HG03139 (cell line): Measurements from ENCODE around the gene MUS81.
A peak's percentile ranks its signal among the peaks of the same experiment; 100 is the strongest.
"Not testable (repeated sequence)": the region's sequence is repeated elsewhere in the genome, so short reads cannot be mapped to it uniquely, and the experiment has no call there.

Source experiments
- ATAC-seq: cut with Tn5 transposase; IDR thresholded peaks from one replicate; pipeline ENCODE4 v1.9.1; 2021; ENCODE audit not compliant: unreplicated experiment

MUS81 gene

DNA sequence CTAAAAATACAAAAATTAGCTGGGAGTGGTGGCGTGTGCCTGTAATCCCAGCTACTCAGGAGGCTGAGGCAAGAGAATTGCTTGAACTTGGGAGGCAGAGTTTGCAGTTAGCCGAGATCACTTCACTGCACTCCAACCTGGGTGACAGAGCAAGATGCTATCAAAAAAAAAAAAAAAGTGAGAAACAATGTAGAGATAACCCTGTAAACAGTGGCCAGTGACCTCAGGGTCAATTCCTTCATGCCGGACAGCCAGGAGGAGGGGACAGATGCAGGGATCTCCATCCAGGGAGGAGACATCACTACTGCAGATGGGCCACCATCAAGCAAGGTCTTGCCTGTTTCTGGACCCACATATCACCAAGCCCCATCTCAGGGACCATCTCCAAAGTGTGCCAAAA lies 12.5 kb upstream of the MUS81 start:
- no peak for ATAC-seq

DNA sequence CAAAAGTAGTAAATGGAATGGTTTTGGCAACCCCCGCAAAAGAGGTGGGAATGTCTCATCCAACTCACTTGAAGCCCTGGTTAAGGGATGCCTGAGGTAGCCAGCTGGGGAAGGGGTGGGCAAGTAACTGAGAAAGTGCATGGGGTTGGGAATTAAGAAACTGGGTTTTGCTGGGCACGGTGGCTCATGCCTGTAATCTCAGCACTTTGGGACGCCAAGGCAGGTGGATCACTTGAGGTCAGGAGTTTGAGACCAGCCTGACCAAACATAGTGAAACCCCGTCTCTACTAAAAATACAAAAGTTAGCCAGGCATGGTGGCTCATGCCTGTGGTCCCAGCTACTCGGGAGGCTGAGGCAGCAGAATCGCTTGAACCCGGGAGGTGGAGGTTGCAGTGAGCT lies 11.5 kb upstream of the MUS81 start:
- ATAC-seq, result not testable (repeated sequence)

DNA sequence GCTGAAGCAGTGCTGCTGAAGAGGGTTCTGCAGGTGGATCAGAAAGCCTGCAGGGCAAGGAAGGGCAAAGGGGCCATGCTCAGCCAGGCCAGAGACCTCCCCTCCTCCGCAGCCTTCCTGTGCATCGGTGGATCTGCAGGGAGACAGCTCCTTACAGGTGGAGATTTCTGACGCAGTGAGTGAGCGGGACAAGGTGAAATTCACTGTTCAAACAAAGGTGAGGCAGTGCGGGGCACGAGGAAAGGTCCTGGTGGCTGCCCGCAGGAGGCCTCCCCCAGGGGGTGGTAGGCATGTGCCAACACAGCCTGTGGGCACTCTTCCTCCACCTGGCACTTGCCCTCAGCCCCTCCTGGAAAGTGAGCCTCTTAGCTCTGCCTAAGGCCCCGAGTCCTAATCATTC lies 10.9 kb upstream of the MUS81 start:
- no peak for ATAC-seq

DNA sequence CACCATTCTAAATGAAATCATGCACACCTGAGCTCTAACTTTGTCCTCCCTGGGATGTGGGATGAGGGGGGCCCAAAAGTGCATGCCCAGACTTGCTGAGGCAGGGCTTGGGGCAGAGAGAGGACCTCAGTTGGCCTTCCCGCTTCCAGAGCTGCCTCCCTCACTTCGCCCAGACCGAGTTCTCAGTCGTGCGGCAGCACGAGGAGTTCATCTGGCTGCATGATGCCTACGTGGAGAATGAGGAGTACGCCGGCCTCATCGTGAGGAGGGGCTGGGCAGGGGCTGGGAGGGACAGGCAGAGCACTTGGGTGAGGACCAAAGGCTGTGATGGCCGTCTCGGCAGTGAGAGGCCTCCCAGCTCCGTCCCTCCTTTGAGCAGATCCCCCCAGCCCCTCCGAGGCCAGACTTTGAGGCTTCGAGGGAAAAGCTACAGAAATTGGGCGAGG lies 10.4 kb upstream of the MUS81 start:
- no peak for ATAC-seq

DNA sequence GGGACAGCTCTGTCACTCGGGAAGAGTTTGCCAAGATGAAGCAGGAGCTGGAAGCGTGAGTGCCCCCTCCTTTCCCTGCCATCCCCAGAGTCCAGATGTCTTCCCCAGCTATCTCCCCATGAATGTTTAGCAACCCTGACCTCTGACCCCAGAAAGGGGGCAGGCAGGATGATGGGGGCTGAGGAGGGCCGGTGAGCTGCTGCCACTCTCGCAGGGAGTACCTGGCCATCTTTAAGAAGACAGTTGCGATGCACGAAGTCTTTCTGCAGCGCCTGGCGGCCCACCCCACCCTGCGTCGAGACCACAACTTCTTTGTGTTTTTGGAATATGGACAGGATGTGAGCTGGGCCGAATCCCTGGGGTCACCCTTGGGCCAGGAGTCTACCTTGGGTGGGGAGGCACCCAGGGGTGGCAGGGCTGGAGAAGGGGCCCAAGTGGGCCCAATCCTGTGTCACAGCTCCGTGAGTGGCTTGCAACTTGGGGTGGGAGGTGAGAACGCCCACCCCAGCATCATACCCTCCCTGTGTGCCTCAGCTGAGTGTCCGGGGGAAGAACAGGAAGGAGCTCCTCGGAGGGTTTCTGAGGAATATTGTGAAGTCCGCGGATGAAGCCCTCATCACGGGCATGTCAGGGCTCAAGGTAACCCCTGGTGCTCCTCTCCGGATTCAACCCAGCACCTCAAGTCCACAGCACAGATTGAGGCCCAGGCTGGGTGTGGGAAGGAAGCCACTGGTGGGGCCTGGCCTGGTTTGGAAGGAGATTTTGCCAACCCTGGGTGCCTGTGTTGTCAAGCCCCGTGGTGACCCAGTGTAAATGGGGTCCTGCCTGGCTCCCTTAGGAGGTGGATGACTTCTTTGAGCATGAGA lies 9.8 kb upstream of the MUS81 start:
- no peak for ATAC-seq

DNA sequence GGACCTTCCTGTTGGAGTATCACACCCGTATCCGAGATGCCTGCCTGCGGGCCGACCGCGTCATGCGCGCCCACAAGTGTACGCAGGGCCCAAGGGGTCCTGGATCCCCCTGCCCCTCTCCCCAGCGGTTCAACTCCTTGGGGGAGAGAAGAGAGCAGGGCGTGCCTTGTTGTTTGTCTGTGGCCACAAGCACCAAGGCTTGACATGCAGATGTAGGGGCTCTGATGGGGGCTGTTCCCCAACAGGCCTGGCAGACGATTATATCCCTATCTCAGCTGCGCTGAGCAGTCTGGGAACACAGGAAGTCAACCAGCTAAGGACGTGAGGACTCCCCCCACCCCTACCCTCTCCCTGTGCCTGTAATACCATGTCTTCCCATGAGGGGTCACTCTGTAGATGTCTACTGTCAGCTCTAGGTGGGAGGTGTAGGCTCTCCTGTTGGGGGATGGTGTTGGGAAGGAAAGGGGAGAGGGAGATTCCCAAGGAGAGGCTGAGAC lies 9.1 kb upstream of the MUS81 start:
- no peak for ATAC-seq

DNA sequence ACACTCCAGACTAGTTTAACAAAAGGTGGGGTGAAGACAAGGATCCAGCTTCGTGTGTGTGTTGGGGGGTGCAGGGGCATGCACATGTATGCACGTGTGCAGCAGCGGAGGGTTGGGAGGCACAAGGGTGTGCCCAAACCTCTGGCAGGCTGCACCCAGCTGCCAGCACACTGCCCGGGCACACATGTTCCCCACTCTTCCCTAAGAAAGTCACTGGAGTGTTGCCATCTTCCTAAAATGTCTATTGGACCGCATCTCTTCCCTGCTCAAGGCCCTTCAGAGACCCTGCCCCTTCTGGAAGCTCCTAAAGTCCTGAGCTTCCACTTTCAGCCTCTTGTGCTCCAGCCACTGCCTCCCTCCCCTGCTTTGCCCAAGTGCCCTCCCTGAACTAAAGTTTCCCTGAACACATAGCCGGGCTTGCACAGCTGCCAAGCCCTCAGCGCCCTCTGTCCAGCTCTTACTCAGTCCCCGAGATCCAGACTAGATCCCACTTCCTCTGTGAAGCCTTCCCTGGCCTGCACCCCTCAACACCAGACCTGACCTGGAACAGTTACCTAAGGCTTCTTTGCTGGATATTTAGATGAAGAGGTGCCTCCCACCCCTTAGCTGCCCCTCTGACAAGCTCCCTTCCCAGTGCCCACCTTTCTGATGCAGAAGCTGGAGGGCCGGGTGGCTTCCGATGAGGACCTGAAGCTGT lies 8.3 kb upstream of the MUS81 start:
- no peak for ATAC-seq

DNA sequence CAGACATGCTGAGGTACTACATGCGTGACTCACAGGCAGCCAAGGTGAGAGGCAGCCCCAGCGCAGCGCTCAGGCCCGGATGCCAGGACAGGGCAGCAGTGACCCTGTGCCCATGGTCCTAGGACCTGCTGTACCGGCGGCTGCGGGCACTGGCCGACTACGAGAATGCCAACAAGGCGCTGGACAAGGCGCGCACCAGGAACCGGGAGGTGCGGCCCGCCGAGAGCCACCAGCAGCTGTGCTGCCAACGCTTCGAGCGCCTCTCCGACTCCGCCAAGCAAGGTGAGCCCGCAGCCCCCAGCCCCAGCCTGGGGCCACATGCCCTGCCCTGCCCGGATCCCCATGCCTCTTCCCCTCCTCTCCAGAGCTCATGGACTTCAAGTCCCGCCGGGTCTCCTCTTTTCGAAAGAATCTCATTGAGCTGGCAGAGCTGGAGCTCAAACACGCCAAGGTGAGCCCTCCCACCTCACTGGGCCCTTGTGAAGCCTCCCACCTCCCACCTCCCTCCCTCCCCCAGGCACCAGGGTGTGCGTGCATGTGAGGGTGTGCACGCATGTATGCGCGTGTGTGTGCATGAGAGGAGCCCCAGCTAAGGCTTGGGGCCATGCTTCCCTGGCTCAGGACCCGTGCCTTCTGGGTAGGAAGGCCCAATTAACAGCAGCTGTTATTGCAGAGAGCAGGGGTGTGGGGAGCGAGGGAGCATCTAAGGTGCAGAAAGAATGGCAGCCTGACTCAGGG lies 7.6 kb upstream of the MUS81 start:
- no peak for ATAC-seq

DNA sequence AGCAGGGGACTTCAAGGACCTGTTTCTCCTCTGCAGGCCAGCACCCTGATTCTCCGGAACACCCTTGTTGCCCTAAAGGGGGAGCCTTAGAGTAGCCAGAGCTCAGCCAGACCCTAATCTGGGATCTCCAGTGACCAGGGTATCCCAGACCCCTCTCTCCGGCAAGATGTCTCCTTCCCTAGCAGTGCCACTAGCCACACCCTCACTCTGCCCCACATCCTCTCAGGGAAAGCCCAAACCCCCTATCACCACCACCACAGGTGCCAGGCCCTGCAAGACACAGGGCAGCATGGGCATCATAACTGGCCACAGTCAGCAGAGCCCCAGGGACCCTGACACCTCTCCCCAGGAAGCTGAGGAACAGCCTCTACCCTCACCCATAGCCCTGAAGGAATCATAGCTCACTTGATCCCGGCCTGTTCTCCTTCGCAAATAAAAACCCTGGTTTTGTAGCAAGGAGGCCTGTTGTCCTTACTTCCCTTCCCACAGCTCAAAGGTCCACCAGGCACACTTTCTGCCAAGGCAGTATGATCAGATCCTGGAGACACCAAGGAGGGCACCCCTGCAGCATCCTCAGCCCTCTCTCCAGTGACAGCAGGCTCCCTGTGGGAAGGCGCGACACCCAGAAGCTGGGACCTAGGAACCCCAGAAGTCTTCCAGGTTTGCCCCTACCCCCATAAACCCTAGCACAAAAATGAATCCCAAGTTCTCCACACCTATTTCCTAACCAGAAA lies 6.8 kb upstream of the MUS81 start:
- ATAC-seq, result no peak

DNA sequence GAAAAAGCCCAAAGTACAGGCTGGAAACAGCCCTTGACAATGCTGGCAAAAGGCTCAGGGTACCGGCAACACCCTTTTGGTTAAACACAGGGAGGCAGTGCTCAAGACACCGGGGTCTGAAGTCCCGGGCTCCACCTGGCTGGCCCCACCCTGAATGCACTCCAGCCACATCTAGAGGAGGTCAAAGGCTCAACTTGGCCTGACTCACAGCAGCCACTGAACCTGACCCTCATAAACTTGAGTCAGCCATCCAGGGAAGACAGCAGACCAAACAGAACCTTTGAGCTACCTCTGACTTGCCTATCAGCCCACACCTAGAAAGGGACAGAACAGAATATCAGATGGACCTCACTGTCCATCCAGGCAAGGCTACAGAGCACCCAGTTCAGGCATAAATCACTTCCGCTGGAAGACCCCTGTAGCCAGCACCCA lies 6.1 kb upstream of the MUS81 start:
- no peak for ATAC-seq

DNA sequence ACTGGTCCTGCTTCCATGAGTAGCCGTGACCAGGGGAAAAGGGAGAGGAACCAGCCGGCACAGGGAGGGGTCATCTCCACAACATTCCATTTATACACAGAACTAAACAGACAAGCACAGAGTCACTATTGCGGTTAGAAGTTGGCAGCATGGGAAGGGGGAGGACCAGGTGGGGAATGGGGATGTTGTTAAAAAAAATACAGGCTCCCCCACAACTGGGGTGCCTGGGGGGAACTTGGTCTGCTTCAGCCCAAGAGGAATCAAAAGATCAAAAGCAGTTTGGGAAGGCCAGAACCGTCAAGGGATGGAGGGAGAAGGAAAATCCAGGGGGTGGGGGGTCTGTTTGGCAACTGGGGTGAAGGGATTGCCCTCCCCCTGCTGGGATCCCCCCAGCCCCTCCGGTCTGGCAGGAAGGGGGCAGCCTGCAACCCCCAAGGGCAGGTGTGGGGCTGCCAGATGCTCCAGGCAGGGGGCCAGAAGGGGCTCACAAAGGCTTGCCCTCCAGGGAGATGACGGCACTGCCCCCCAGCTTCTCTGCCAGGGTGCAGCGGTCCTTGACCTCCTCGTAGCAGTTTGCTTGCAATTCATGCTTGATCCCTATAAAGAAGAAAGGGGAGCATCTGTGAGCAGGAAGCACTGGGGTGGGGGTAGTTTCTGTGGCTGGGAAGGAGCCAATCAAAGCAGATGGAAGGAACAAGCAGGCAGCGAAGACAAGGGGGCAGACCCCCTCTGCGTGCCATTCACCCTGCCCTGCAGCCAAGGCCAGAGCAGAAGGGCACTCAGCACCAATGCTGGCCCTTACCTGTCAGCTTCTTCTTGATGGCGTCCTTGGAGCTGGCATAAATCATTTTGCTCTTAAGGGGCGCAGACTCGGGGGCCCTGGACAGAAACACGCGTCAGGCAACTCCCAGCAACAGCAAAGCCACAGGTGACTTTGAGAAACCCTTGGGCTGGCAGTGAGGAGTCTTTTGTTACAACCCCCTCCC lies 5.1 kb upstream of the MUS81 start:
- no peak for ATAC-seq

DNA sequence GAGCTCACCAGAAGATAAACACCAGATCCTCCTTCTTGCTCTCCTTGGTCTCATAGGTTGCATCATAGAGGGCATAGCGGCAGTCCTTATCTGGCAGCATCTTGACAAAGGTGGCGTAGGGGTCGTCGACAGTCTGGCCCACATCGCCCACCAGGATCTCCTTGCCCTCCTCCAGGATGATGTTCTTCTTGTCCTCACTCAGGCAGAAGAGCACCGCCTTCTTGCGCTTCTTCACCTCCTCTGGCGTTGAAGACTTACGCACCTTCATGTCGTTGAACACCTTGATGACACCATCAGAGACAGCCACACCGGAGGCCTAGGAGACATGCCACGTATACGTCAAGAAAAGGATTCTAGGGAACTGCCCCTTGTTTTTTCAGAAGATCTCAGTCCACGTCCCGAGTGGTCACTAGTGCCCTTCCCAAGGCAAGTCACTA lies 4.3 kb upstream of the MUS81 start:
- ATAC-seq, result no peak

DNA sequence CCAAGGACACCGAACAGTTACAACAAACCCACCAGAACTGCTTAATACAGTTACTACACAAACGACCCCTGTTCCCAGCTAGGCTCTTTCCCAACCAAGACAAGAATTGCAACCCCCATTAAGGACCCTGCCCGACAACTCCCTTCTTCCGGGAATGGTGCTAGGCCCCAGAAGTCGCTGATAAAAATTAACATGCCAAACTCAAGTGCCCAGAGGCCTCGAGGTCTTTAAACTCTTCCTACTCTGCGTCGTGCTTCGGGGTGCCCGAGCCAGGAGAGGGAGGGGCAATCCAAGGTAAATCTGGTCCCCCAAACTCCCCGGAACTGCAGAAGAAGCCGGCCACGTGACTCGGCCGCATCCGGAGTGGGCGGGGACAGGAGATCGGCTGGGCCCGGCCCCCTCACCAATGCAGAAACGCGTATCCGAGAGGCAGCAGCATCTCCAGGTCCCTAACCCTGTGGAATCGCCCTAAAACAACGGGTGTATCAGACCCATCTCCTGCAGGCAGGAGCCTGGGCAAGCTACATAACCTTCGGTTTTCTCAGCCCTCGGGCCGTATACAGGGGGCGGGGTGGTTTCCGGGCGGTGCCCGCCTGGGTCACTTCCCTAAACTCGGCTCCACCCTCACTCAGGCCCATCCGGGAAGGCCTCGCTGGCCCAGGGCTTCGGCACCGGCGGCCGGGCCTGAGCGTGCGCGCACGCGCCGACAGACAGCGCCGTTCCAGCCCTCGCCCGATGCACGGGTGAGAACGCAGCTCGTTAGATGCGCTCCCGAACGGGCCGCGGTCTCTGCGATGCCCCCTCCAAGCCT lies 3.3 kb upstream of the MUS81 start:
- ATAC-seq, result no peak

DNA sequence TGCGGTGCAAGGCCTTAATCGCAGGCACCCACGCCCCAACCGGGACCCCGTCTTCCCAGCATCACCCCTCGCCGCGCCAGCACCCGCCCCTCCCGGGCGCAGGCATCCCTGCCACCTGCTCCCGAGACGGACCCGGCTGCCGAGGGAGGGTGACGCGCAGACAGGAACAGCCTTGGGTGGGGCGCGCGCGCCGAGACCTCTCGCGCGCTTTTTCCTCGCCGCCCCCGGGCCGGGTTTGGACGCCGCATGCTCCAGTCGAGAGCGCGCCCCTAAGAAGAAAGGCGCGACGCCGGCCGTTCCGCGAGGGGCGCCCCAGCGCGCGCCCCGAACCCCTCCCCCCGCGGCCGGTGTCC lies 2.8 kb upstream of the MUS81 start:
- ATAC-seq, result no peak

DNA sequence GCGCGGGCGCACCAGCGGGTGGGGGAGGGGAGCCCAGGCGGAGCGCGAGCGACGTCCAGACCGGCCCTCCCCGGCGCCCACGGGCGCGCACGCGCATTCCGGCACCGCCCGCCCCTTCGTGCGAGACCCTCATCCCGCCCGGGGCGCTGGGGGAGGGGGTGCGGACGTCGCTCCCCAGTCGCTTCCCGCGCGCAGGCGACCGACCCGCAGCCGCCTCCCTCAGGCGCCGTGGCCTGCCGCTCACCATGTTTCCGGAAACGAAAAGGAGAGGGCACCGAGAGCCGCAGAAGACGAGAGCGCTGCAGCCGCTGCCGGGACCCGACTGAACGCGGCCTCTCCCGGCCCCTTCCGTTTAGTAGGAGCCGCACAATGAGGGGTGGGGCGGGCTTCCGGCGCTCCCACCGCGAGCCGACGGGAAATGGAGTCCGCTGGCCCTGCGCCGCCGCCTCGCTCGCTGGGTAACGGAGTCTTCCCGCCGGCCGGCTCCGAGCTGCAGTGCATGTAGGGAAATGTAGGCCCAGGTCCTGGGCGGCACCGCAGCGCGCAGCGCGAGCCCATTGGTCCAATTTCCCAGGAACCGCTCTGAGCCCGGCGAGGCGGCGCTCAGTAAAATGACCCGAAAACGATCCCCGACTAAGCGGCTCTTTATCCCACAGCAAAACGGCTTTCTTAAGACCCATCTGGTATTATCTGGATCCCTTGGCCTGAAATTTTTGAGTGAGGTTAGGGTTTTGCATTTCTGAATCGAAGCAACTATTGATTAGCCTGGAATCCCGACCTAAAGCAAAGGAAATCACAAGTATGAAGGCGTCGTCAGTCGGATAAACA lies 2.2 kb upstream of the MUS81 start, which contains the start of gene CFL1:
CFL1 (minus strand) TSS at position 328 of the 828 bp plus-strand sequence; CDS start at position 247, 81 bp downstream.
- peak; percentile 41 for ATAC-seq

DNA sequence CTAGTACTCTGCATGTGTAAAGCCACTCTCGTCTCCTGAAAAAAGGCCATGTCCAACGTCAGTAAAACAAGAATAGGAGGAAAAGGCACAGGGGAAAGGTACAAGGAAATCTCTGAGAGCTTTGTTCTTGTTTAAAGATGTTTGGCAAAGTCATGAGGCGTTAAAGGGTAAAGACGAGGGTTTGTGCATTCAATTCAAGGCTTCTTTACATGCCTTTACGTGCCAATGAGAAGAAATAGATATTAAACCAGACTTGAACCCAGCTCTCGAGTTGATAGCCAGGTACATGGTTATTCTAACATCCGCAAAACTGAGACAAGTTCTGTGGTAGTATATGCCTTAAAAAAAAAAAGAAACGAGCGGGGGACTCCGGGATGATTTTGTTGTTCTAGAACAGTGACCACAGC lies 1.5 kb upstream of the MUS81 start:
- no peak for ATAC-seq

DNA sequence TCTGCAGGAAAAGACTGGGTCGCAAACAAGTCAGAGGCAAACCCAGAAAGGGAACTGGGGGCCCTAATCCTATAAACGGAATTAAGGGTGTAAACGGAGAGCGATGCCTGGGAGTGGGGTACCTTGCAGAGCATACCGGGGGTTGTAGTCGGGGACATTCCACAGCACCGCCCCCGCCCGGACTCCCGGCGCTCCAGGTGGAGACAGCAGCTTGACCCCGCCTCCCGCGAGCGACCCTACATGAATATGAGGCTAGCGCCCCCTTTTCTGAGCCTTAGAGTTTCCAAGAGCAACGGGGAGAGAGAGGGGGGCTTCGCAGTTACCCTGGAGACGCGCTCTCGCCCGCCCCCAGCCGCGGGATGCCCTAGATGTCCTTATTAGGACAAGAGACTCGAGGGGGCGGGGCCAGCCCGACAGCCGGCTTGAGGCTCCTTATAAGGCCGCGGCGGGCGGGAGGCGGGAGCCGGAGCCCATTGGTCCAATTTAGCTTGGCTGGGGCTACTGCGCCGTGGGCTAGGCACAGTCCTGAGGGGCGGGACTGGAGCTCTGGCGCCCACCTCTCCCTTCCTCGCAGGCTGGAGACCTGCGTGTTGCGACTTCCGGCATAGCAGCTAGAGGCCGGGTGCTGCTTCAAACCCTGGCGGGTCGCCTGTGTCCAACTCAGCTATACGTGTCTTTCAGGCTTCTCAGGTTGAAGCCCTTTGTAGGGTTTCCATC lies 980 bp upstream of the MUS81 start:
- peak; percentile 40 for ATAC-seq
